Right lobe of liver (tissue), 4 donors: ENCODE results near the gene CLASP2.

Experiments used
- POLR2A ChIP-seq: fragments of 450-650 bp; IDR thresholded peaks from one replicate; pipeline ENCODE4 v1.6.1; 2017; ENCODE audit warnings: antibody characterized with exemption, mild to moderate bottlenecking
- TF ChIP-seq, protein P1 (sequence below), 4 donors: fragments of 200-600 bp in 3 of 4; fragments of 450-650 bp in 1 of 4; IDR thresholded peaks; one replicate each; pipeline versions ENCODE4 v1.5.1 to v1.8.0; 2016 to 2022; ENCODE audit warnings: antibody characterized with exemption in 4 of 4, mild to moderate bottlenecking in 2 of 4
- donor health status: DM: no; HTN: no; CAD: no.
- donor health status: DM: no; HTN: no; CAD: no.
- donor health status: DM: no; HTN: yes; CAD: no.

DNA sequence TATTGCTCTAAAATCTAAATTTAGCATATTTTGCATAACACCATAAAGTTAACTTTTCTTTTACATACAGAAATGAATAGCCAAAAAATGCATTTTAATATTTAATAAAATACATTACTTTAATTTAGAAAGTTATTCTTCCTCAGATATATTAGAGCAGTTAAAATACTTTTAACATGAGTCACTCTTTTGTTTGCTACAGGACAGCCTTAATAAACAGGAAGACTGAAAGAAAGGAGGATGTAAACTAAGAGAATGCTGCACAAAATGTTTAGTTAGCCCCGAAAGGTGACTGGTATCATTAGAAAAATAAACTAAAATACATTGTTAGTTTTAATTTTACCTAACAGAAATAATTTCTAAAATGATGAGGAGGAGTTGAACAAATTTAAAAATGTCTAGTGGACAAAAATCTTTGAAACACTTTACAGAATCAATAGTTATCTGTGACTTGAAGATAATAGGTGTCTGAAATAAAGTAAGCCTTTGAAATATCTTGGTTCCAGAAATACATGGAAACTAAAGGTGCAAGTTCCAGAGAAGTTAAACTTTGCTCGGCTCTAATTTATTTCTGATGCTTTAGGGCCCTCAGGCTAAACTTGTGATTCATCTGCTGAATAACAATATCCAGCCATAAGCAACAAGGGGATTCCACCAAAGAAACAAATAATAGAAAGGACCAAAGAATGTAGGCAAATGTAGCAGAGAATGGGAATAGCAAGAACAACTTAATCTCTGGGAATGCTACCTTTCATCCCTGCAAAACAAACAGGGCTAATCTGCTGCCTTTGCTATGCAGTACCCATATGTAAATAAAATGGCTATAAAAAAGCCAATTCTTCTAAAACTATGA is 139.5 kb downstream of the CLASP2 start:
- TF ChIP-seq POLR2A, result no peak
- TF ChIP-seq, protein P1, sequence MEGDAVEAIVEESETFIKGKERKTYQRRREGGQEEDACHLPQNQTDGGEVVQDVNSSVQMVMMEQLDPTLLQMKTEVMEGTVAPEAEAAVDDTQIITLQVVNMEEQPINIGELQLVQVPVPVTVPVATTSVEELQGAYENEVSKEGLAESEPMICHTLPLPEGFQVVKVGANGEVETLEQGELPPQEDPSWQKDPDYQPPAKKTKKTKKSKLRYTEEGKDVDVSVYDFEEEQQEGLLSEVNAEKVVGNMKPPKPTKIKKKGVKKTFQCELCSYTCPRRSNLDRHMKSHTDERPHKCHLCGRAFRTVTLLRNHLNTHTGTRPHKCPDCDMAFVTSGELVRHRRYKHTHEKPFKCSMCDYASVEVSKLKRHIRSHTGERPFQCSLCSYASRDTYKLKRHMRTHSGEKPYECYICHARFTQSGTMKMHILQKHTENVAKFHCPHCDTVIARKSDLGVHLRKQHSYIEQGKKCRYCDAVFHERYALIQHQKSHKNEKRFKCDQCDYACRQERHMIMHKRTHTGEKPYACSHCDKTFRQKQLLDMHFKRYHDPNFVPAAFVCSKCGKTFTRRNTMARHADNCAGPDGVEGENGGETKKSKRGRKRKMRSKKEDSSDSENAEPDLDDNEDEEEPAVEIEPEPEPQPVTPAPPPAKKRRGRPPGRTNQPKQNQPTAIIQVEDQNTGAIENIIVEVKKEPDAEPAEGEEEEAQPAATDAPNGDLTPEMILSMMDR (IDR thresholded peaks at IDR 0.05), result no peak
